HepG2 (cell line): ENCODE results near the gene TMEM97. TPM values are rescaled to one million over a fixed set of nuclear protein-coding genes. Genes with fewer than 3 reads are reported as not detected.

ENCODE experiments used
- GPN1 ChIP-seq: sonication (generic); formaldehyde crosslinking; IDR thresholded peaks from 2 replicates; pipeline ENCODE4 v1.5.1; 2020; ENCODE audit warnings: missing genetic modification reagents, borderline replicate concordance
- NKX3-1 ChIP-seq: sonication (generic); formaldehyde crosslinking; IDR thresholded peaks from 2 replicates; pipeline ENCODE4 v1.5.0; 2020; ENCODE audit warnings: missing genetic modification reagents
- SNAPC4 ChIP-seq: sonication (generic); formaldehyde crosslinking; IDR thresholded peaks from 2 replicates; pipeline ENCODE4 v1.4.0; 2020; ENCODE audit warnings: mild to moderate bottlenecking, missing genetic modification reagents
- SP5 ChIP-seq: IDR thresholded peaks from 2 replicates; pipeline ENCODE4 v1.6.1; 2016; ENCODE audit warnings: low read depth, borderline replicate concordance
- ZFY ChIP-seq: sonication (generic); formaldehyde crosslinking; IDR thresholded peaks from 2 replicates; pipeline ENCODE4 v1.4.0; 2020; ENCODE audit warnings: missing genetic modification reagents
- ZNF225 ChIP-seq: sonication (generic); formaldehyde crosslinking; IDR thresholded peaks from 2 replicates; pipeline ENCODE4 v1.4.0; 2020; ENCODE audit warnings: mild to moderate bottlenecking, missing genetic modification reagents
- ZNF34 ChIP-seq: sonication (generic); formaldehyde crosslinking; IDR thresholded peaks from 2 replicates; pipeline ENCODE4 v1.4.0; 2020; ENCODE audit warnings: mild to moderate bottlenecking, missing genetic modification reagents, borderline replicate concordance
- ZNF407 ChIP-seq: sonication (generic); formaldehyde crosslinking; IDR thresholded peaks from one replicate; pipeline ENCODE4 v1.5.1; 2020; ENCODE audit warnings: mild to moderate bottlenecking, missing genetic modification reagents; ENCODE audit errors: not compliant biosample characterization
- ZNF674 ChIP-seq: sonication (generic); formaldehyde crosslinking; IDR thresholded peaks from 2 replicates; pipeline ENCODE4 v1.5.0; 2020; ENCODE audit warnings: low read depth, mild to moderate bottlenecking, missing genetic modification reagents
- ZNF687 ChIP-seq: sonication (generic); formaldehyde crosslinking; IDR thresholded peaks from 2 replicates; pipeline ENCODE4 v1.5.1; 2020; ENCODE audit warnings: mild to moderate bottlenecking, missing genetic modification reagents, moderate library complexity
- ZNF781 ChIP-seq: sonication (generic); formaldehyde crosslinking; IDR thresholded peaks from 2 replicates; pipeline ENCODE4 v1.5.1; 2020; ENCODE audit warnings: borderline replicate concordance, mild to moderate bottlenecking, missing genetic modification reagents; ENCODE audit errors: not compliant biosample characterization
- polyA plus RNA-seq, 8 experiments: library from polyadenylated mRNA; depleted of rRNA in 3 of 8; stranded (reverse) in 7 of 8; unstranded in 1 of 8; fragments of >200 nt; fragmentation: Illumina TruSeq in 4 of 8; extraction: Trizol in 4 of 8; gene quantifications; 2 replicates each; pipeline versions ENCODE4 v1.2.1 to v1.2.3, GENCODE V29; 2011 to 2016; ENCODE audit warnings: low read depth in 4 of 8, missing spikeins in 1 of 8, mixed read lengths in 1 of 8; ENCODE audit not compliant: insufficient read depth in 1 of 8
- total RNA-seq, 5 experiments: library from RNA; depleted of rRNA; stranded (reverse); fragments of >200 nt; fragmentation: Illumina TruSeq; extraction: Trizol; gene quantifications; 2 replicates each; pipeline ENCODE4 v1.2.3, GENCODE V29; 2016; ENCODE audit warnings: low read depth in 1 of 5

The TMEM97 gene
- total and polyA plus RNA-seq, 2 of the 13 experiments (the other 11 are each of a cell fraction or from before 2014, with no cell fraction given) = 69.6 to 137 TPM

- TF ChIP-seq ZNF687 (CRISPR knock-in tag) (peak; percentile 67), ZNF781 (CRISPR knock-in tag) (peak; percentile 45), ZNF407 (CRISPR knock-in tag) (no peak), GPN1 (CRISPR knock-in tag) (no peak), ZNF34 (CRISPR knock-in tag) (no peak), NKX3-1 (CRISPR knock-in tag) (0 out of 2 replicates have a peak, but pooled peaks have one; percentile 35), ZFY (0 out of 2 replicates have a peak, but pooled peaks have one; percentile 49), ZNF674 (CRISPR knock-in tag) (no peak), ZNF225 (peak; percentile 27; the same call in 1 of the 2 replicates), SNAPC4 (CRISPR knock-in tag) (no peak), SP5 (CRISPR knock-in tag) (peak; percentile 88)
Measured at GRCh38 chr17:28368306-28368831, 49.4 kb downstream of the TMEM97 start (continued).
